Esophagus muscularis mucosa (tissue), 4 donors: ENCODE data around the gene ZNF644. TPM values are rescaled to one million over a fixed set of nuclear protein-coding genes. Genes with fewer than 3 reads are reported as not detected.

ENCODE experiments used
- DNase-seq: peaks from one replicate; pipeline ENCODE4 v3.0.0-alpha.2; 2017; ENCODE audit errors: extremely low spot score
- H3K27ac ChIP-seq, 4 donors: fragments of 200-600 bp; sonication (generic); replicated peaks in 1 of 4; 1 replicate in 3 of 4; 2 replicates in 1 of 4; pipeline ENCODE4 v1.5.1; 2016 to 2019; ENCODE audit warnings: mild to moderate bottlenecking in 1 of 4
- H3K27me3 ChIP-seq, 4 donors: fragments of 200-600 bp; sonication (generic); one replicate each; pipeline versions ENCODE4 v1.5.1 to v1.6.0; 2016 to 2019
- H3K36me3 ChIP-seq, 4 donors: fragments of 200-600 bp; sonication (generic); one replicate each; pipeline ENCODE4 v1.5.1; 2016 to 2019
- H3K4me1 ChIP-seq, 4 donors: fragments of 200-600 bp; sonication (generic); one replicate each; pipeline ENCODE4 v1.5.1; 2016 to 2019
- H3K4me3 ChIP-seq, 4 donors: fragments of 200-600 bp; sonication (generic); 1 replicate in 2 of 4; 2 replicates in 2 of 4; pipeline ENCODE4 v1.5.1; 2016 to 2019; ENCODE audit warnings: mild to moderate bottlenecking in 4 of 4, moderate library complexity in 1 of 4
- H3K9me3 ChIP-seq, 4 donors: fragments of 200-600 bp; sonication (generic); 1 replicate in 3 of 4; 2 replicates in 1 of 4; pipeline ENCODE4 v1.5.1; 2016 to 2019
- CTCF ChIP-seq, 3 experiments: fragments of 200-600 bp in 2 of 3; fragments of 450-650 bp in 1 of 3; sonication (generic) in 2 of 3; IDR thresholded peaks; one replicate each; pipeline ENCODE4 v1.5.1; 2017 to 2019; ENCODE audit warnings: antibody characterized with exemption in 3 of 3, mild to moderate bottlenecking in 2 of 3, moderate library complexity in 1 of 3
- EP300 ChIP-seq: sonication (generic); formaldehyde crosslinking; IDR thresholded peaks from one replicate; pipeline ENCODE4 v1.6.1; 2017; ENCODE audit warnings: antibody characterized with exemption
- POLR2A ChIP-seq: fragments of 450-650 bp; IDR thresholded peaks from one replicate; pipeline ENCODE4 v1.6.1; 2017; ENCODE audit warnings: antibody characterized with exemption, moderate library complexity, mild to moderate bottlenecking, low read depth
- POLR2AphosphoS5 ChIP-seq, 2 donors: sonication (generic); formaldehyde crosslinking; IDR thresholded peaks; one replicate each; pipeline ENCODE4 v1.6.1; 2017; ENCODE audit warnings: antibody characterized with exemption in 2 of 2
- WGBS: methylation state at CpG from one replicate; pipeline ENCODE4 v1.1.5; 2018; 5-methylcytosine and 5-hydroxymethylcytosine counted together
- intact Hi-C: fragments of 100-400 bp; cut with DNase I; formaldehyde crosslinking; loops from one replicate; pipeline ENCODE4 v1.15.1; 2023
- total RNA-seq, 4 donors: library from RNA; depleted of rRNA; stranded (reverse); fragments of >200 nt; gene quantifications; one replicate each; pipeline versions ENCODE4 v1.1.0 to v1.2.1, GENCODE V29; 2016

Gene ZNF644
- total RNA-seq, 4 donors from 2014 or later, result 44.8 to 64.8 (median 45.2) TPM

DNA sequence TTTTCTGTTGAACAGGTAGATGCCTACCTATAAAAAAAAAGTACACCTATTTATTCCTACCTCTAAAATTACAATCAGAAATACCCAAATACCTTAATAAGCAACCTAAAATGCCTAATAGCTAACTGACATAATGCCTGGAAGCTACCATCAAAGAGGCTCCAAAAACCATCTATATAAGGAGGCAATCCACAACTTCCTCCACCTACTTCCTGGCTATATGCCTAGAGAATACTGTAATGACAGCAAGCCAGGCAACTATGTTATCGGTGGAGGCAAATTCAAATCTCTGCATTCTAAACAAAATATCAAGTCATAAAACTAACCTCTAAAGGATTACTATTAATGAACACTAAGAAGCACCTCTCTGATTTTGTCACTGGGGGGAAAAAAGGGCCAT is 10.1 kb downstream of the ZNF644 start:
- intact Hi-C loops, result loop anchor here (10.0 kb wide), 1 partner anchor 157 kb away; no protein-coding TSS in a partner anchor
- DNase-seq, result no peak
- WGBS, result 3% methylated on average over 1 of the region's 1 CpG
- Histone ChIP-seq H3K27me3 (no peaks in the 10 kb centered on the region), H3K27ac (peak overlapping the region in 3 of 4 donors; percentile 22 to 54 (median 50)), H3K9me3 (no peaks in the 10 kb centered on the region), H3K36me3 (no peaks in the 10 kb centered on the region), H3K4me1 (peaks cover 40 to 74% (median 69%) of the 10 kb centered on the region in 4 donors), H3K4me3 (no peak overlapping the region)
- no peak for TF ChIP-seq CTCF (IDR thresholded peaks at IDR 0.05)
- no peak for TF ChIP-seq POLR2AphosphoS5 (IDR thresholded peaks at IDR 0.05)
- TF ChIP-seq POLR2A, result no peak
- no peak for TF ChIP-seq EP300

GRCh38 chr1:91007827-91008226 is 14.0 kb downstream of the ZNF644 start:
- H3K4me3 ChIP-seq, result no peak overlapping the region
- H3K27ac ChIP-seq, result no peak overlapping the region
- intact Hi-C loops, result no loop called here
- no peak for DNase-seq
- H3K27me3 ChIP-seq, result no peaks in the 10 kb centered on the region
- TF ChIP-seq CTCF (IDR thresholded peaks at IDR 0.05), result no peak
- TF ChIP-seq EP300, result no peak
- TF ChIP-seq POLR2AphosphoS5 (IDR thresholded peaks at IDR 0.05), result no peak
- H3K9me3 ChIP-seq, result no peaks in the 10 kb centered on the region
- H3K4me1 ChIP-seq, result peaks cover 31 to 45% (median 41%) of the 10 kb centered on the region in 4 donors
- no peaks in the 10 kb centered on the region for H3K36me3 ChIP-seq

- no peak for DNase-seq
- 96% methylated on average over 7 of the region's 7 CpGs for WGBS
Observed at GRCh38 chr1:91007092-91007491, 14.7 kb downstream of the ZNF644 start.

DNA sequence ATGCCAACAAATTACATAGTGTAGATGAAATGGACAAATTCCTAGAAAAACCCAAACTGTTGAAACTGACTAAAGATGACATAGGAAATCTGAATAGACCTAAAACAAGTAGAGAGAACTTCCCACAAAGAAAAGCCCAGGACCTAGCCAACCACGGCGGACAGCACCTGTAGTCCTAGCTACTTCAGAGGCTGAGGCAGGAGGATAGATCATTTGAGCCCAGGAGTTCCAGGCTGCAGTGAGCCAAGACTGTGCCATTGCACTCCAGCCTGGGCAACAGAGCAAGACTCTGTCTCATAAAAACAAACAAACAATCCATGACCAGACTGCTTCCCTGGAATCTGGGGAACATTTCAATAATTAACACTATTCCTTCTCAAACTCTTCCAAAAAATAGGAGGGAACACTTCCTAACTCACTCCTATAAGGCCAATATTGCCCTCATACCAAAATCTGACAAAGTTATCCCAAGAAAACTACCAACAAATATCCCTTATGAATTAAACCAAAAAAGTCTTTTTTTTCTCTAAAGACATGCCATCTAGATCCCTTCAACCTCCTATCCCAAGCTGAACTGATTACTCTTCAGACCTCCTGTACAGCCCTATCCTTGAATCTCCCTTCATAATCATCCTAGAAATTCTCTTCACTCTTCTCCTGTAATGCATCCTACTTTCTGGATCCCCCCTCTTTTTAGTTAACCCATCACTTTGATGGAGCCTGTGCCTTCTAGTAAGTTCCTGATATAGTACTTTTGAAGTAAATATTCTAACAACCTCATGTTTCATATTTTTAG is 15.5 kb downstream of the ZNF644 start:
- H3K36me3 ChIP-seq, result no peaks in the 10 kb centered on the region
- no peak overlapping the region for H3K27ac ChIP-seq
- H3K27me3 ChIP-seq, result no peaks in the 10 kb centered on the region
- no peaks in the 10 kb centered on the region for H3K9me3 ChIP-seq
- intact Hi-C loops, result loop anchor here (1.0 kb wide), 1 partner anchor 9 kb away; no protein-coding TSS in a partner anchor
- H3K4me1 ChIP-seq, result peaks cover 18 to 30% (median 26%) of the 10 kb centered on the region in 4 donors
- no peak for DNase-seq
- no peak for TF ChIP-seq POLR2AphosphoS5 (IDR thresholded peaks at IDR 0.05)
- TF ChIP-seq POLR2A, result no peak
- no peak for TF ChIP-seq EP300
- no peak for TF ChIP-seq CTCF (IDR thresholded peaks at IDR 0.05)
- no peak overlapping the region for H3K4me3 ChIP-seq
- WGBS, result 93% methylated on average over 2 of the region's 2 CpGs

More at GRCh38 chr1:91007092-91007491, 14.7 kb downstream of the ZNF644 start:
- Histone ChIP-seq H3K27ac (no peak overlapping the region), H3K36me3 (no peaks in the 10 kb centered on the region), H3K9me3 (no peaks in the 10 kb centered on the region), H3K4me3 (no peak overlapping the region), H3K4me1 (peaks cover 26 to 38% (median 34%) of the 10 kb centered on the region in 4 donors), H3K27me3 (no peaks in the 10 kb centered on the region)
- intact Hi-C loops, result no loop called here
- TF ChIP-seq CTCF (IDR thresholded peaks at IDR 0.05), result no peak
- no peak for TF ChIP-seq EP300
- TF ChIP-seq POLR2AphosphoS5 (IDR thresholded peaks at IDR 0.05), result no peak
- no peak for TF ChIP-seq POLR2A

- no peaks in the 10 kb centered on the region for H3K36me3 ChIP-seq
- TF ChIP-seq POLR2AphosphoS5 (IDR thresholded peaks at IDR 0.05) (no peak), CTCF (IDR thresholded peaks at IDR 0.05) (no peak), EP300 (no peak), POLR2A (no peak)
- H3K4me1 ChIP-seq, result peaks cover 14 to 23% (median 19%) of the 10 kb centered on the region in 4 donors
- H3K27me3 ChIP-seq, result no peaks in the 10 kb centered on the region
- intact Hi-C loops, result no loop called here
- no peak overlapping the region for H3K27ac ChIP-seq
- no peaks in the 10 kb centered on the region for H3K9me3 ChIP-seq
- no peak overlapping the region for H3K4me3 ChIP-seq
- 89% methylated on average over 1 of the region's 1 CpG for WGBS
- no peak for DNase-seq
Observed at GRCh38 chr1:91005285-91005684, 16.6 kb downstream of the ZNF644 start.
